Testis (tissue), 2 donors: ENCODE data around the gene TNRC18.

ENCODE experiments used
- CTCF ChIP-seq, 3 experiments: fragments of 450-650 bp in 2 of 3; fragments of 200-600 bp in 1 of 3; sonication (generic) in 1 of 3; IDR thresholded peaks; one replicate each; pipeline ENCODE4 v1.5.1; 2016 to 2019; ENCODE audit warnings: antibody characterized with exemption in 3 of 3, mild to moderate bottlenecking in 2 of 3, moderate library complexity in 1 of 3
- POLR2A ChIP-seq: fragments of 450-650 bp; IDR thresholded peaks from one replicate; pipeline ENCODE4 v1.6.1; 2017; ENCODE audit warnings: antibody characterized with exemption, mild to moderate bottlenecking, moderate library complexity

- TF ChIP-seq CTCF (IDR thresholded peaks at IDR 0.05) = no peak
- TF ChIP-seq POLR2A = no peak
Measured at GRCh38 chr7:5456409-5456808, 32.8 kb upstream of the TNRC18 start.
